Measurements from ENCODE around the gene ANKS1B.
"Not testable (repeated sequence)": the region's sequence is repeated elsewhere in the genome, so short reads cannot be mapped to it uniquely, and the experiment has no call there.

ANKS1B gene

DNA sequence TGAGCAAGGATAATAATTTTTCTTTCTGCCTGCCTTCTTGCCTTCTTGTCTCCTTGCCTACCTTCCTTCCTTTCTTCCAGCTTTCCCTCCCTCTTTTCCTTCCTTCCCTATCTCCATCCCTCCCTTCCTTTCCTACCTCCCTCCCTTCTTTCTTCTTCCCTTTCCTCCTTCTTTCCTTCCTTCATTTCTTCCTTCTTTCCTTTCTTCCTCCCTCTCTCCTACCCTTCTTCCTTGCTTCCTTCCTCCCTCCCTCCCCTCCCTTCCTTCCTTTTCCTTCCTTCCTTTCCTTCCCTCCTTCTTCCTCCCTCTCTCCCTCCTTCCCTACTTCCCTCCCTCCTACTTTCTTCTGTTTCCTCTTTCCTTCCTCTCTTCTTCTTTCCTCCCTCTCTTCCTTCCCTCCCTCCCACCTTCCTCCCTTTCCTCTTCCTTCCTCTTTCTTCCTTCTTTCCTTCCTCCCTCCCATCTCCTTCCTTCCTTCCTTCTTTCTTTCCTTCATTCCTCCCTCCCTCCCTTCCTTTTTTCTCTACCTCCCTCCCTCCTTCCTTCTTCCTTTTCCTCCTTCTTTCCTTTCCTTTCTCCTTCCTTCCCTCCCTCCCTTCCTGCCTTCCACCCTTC lies 1009.9 kb downstream of the ANKS1B start:
- DNase-seq: no peak

DNA sequence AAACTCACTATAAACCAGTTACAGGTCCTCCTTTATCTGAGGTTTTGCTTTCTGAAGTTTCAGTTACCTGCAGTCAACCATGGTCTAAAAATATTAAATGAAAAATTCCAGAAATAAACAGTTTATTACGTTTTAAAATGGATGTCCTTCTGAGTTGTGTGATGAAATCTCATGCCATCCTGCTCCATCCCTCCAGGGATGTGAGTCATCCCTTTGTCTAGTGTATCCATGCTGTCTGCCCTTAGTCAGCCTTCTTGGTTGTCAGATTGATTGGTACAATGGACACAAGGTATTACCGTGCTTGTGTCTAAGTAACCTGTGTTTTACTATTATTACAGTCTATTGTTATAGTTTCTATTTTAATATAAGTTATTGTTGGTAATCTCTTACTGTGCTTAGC lies 1011.3 kb downstream of the ANKS1B start:
- no peak for DNase-seq

DNA sequence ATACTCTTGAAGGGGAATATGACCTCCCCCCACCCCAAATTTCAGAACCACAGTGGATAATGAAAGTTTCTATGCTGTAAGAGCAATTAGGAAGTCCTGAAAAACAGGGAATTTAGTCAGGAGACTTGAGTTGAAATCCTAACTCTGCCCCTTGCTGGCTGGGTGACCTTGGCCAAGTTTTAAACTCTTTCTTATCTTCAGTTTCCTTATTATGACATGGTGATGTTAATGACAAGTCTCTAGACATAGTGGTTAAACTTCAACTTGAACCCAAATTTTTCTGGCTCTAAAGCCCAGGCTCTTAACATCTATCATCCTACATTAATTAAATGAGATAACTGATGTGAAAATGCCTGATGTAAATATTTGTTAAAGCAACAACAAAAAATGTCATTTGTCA lies 1013.8 kb downstream of the ANKS1B start:
- no peak for DNase-seq

DNA sequence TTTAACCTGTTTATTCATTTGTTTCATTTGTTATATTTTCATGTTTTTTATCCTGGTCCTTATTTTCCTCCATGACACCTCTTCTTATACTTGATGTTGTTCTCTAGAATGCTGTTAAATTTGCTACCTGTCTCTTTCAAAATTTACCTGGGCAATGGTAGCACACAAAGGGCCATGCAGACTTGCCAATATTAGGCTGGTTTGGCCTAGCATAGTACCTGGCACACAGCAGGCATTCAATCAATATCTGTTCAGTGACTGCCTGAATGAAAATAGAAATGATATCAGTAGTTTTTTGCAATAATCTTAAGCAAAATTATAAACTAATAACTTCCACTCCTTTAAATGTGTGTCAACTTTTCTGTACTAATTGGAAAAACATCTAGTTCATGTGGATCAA lies 1014.5 kb downstream of the ANKS1B start:
- no peak for DNase-seq

DNA sequence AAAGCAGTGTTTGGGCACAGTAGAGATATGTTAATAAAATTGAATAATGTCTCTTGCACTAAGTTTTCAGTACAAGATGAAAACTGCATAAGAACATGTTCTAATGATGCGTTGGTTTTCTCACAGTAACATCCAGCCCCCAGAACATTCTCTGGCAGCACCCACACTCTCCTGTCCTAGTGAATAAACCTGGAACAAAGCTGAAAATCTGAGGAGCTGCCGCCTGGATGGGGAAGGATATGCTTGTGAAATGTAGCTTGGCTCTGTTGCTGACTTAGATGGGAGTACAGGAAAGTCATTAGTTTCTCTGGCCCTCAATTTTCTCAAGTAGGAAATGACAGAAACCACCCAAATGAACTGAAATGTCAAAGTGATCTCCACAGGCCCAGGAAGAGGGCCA lies 1015.8 kb downstream of the ANKS1B start:
- no peak for DNase-seq

DNA sequence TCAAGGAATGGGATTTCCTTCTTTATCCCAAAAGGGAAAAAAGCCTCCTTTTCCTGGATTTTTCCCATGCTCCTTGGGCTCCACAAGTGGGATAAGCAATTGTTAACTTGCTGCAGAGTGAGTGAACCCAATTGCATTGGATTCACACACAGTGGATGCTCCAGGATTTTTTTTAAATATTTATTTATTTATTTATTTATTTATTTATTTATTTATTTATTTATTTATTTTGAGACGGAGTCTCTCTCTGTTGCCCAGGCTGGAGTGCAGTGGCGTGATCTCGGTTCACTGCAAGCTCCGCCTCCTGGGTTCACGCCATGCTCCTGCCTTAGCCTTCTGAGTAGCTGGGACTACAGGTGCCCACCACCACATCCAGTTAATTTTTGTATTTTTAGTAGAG lies 1027.6 kb downstream of the ANKS1B start:
- not testable (repeated sequence) for DNase-seq

DNA sequence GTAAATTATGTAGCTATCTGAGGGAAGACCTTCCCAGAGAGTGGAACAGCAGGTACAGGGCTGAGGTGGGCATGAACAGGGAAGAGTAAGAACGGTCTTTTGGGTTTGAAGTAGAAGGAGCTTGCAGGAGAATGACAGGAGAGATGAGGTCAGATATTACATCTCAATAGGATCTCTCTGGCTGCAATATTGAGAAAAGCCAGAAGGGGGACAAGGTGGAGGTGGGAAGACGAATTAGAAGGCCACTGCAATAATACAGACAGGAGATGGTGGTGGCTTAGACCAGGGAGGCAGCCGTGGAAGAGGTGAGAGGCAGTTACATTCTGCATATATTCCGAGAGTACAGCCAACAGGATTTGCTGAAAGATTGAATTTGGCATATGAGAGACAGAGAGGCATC lies 1029.5 kb downstream of the ANKS1B start:
- no peak for DNase-seq

DNA sequence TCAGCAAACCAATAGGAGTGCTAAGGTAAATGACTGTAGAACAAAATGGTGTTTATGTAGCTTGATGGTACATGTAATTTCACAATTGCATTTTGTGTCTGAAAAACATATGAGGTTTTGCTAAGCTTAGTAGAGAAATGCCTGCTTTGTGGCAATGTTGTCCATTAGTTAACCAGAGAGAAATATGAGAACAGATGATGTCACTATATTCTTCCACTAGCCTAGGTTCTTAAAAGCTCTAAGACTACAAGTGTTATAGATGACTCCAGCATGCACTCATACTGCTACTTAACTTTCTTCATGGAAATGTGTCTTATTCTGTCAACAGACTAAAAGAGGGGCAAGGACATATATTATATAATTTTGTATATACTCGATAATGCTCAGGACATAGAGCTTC lies 1030.2 kb downstream of the ANKS1B start:
- DNase-seq: no peak

DNA sequence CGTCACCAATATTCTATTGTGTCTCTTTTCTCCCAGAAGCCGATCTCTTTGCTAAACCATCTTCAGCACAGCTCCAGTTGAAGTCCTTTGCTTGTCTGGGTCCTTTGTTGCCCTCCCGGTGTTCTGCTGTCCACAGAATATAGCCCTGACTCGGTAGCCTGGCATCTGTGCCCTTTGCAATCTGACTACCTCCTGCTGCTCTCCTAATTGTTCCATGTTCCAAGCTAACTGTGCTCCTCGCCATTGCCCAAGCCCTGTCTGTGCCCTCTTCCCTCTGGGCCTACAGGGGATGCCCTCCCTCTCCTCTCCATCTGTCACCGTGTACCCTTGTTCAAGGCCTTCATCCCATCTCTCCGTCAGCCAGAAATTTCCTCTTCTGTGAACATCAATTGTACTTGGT lies 1033.3 kb downstream of the ANKS1B start:
- no peak for DNase-seq

DNA sequence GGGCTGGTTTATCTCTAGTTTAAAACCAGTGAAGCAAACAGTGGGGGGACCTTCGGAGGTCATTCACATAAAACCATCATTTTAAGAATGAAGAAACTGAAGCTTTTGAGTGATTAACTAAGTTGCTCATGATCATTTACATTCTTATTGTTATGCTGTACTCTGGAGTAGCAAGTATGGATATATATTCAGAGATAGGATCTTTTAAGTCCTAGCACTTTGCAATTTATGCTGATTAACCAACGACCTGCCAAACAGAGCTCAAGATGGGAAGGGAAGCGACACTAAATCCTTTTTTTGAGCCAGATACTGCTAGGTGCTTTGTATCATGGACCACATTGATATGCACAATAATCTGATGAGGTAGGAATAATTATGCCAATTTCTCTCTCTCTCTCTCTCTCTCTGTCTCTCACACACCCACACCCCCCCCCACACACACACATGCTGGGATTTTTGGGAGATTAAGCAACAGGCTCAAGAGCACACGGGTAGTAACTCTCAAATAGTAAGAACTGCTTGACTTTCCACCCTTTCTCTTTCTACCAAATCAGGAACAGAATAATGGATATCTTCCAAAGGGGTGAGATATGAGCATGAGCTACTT lies 1036.3 kb downstream of the ANKS1B start:
- DNase-seq: no peak

DNA sequence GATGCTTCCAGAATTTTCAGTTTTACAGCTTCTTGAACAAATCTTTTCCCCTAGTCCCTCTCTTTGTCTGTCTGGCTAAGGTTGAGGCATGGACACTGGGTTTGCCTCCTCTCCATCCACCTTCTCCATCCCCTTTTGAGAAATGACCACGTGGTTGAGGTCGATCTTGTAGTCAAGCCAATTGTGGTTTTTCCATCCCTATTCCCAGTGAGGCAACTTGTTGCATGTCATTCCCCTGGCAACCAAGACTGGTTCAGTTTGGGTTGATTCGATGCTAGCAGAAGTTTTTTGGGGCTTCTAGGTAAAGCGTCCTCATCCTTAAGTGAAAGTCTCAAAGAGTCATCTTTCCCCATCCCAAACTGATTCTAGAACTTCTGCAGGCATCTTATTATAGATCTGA lies 1038.9 kb downstream of the ANKS1B start:
- DNase-seq: no peak

DNA sequence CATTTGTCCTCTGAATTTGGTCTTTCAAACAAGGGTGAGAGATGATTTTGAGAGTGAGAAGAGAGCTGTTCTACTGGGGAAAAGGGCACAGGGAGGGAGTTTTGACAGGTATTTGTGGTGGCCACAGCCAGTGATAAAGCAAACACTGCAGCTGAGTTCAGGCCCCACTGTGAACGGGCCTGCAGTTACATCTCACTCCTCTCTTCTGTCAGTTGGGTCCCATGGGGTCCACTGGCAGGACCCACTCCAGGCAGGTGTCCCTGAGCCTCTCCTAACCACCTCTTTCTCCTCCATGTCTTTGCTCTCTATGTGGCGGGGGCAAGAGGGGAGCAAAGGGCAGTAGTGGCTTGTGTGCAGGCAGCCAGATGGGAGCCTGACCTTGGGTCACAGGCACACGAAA lies 1044.8 kb downstream of the ANKS1B start:
- no peak for DNase-seq

DNA sequence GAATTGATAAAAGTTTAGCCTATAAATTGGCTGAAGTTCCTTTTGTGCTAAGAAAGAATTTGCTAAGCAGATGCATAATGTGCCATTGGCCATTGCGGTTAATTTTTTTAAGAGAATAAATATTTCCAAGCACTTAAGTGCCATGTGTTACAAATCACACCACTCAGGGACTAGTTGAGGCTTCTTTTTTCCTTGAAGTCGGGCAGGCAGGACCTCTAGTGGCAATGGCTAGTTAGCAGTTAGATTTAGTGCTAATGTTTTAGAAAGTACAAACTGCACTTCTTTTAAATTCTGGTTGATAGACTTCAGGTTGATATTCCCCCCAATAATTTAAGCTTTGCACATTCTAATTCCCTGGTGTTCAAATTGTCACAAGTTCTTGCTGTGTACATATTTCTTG lies 1045.4 kb downstream of the ANKS1B start:
- no peak for DNase-seq

DNA sequence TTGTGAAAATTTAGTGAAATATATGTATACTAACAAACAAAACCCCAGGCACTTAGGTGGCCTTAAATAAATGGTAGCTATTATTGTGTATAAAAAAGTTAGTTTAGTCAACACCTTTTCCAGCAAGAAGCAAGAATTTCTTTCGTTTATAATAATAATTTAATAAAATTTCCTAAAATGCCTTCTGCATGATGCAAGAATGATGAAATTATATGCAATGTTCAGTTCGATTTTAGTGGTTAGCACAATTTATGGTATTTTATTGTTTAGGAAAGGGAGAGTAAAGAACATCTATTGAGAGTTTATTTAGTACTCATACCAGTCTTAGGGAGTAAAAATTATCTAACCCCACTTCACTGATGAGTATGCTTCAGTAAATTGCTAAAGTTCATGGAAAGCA lies 1048.9 kb downstream of the ANKS1B start:
- no peak for DNase-seq

DNA sequence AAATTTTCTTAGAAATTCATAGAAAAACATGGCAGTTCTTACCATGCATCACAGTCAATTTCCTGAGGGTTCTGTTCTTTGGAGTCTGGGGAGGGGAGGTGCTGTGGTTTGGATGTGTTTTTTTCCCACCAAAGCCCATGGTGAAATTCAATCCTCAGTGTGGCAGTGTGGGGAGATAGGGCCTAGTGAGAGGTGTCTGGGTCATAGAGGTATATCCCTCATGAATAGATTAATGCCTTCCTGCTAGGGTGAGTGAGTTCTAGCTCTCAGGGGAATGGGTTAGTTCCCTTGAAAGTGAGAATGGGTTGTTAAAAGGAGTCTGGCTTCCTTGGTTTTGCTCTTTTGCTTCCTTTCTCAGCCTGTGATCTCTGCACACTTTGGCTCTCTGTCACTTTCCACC lies 1061.9 kb downstream of the ANKS1B start:
- no peak for DNase-seq

DNA sequence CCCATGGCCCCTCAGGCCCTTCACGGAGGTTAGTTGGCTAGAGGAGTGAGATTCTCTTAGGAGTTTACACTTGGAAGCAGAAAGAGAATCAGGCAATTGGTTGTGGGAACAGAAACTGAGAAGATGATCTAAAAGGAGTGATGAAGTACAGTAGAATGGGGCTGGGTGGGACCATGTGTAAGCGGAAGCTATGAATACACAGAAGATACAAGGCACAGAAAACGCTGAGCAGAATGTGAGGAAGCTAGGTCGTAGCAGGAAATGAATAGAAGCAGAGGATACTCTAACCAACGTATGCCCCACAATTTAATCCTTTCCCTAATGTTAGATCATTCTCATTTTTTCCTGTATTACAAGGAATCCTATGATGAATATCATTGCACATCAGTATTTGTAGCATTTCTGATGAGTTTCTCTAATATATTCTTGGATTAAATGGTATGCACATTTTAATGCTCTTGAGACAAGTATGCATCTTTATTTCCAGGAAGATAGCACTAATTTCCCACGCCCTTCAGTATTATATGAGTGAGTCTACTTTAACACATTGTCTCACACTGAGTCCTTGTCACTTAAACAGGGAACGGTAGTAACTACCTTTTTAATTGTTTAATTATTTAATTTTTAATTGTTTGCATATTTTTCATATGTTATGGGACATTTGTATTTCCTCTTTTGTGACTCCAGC lies 1066.4 kb downstream of the ANKS1B start:
- DNase-seq: no peak

DNA sequence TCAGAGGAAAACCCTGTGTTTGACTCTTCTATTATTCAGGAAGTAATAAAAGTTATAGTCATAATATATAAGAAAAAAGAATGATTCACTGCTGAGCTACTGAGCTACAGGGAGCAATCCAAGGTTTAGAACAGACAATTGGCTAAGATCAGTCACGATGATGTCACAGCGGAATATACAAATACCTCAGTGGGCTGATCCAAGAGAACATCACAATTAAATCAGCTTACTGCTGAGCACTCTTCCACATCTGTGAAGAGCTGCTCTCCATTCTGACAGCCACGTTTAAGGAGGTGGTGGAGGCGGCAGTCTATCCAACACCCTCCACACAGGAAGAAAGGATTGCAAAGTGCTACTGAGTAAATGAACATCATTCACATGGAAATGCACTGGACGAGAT lies 1068.6 kb downstream of the ANKS1B start:
- no peak for DNase-seq

DNA sequence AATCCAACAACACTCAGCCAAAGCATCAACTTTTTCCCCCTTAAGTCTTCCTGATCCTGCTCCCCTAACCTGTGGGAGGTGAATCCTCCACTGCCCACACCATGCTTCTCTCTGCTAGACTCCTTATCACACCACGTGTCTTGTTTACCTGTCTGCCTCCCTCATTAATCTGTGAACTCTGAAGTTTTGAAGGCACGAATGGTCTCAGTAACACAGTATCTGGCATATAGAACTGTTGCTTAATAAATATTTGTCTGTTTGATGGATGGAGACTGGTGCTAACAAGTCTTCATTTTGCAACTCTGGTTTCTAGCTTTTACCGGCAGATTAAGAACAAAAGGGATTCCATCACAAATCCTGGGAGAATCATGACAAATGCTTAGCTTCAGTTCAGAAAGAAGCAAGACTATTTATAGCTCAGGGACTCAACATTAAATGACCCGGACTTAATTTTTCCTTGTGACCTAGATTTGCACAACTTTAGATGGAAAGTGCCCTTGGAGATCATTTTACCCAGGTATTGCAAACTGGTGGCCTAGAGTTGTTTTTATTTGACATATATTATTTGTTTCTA lies 1072.2 kb downstream of the ANKS1B start:
- DNase-seq: no peak

DNA sequence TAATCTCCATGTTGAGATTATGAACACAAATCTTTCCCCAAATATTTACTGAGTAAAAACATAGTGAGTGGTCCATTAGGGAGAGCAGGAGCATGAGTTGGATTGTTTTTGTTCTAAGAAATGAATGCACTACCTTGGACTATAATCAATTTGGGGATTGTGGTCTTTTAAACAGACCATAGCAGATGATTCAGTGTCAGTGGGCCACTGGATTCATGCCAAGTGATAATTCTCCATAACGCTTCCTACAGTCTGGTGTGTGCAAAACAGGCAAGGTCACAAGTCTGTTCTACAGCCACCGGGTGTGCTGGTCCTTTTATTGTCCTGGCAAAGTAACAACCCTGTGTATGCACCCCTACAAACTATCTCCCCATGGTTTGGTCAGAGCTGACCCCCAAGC lies 1073.3 kb downstream of the ANKS1B start:
- no peak for DNase-seq

DNA sequence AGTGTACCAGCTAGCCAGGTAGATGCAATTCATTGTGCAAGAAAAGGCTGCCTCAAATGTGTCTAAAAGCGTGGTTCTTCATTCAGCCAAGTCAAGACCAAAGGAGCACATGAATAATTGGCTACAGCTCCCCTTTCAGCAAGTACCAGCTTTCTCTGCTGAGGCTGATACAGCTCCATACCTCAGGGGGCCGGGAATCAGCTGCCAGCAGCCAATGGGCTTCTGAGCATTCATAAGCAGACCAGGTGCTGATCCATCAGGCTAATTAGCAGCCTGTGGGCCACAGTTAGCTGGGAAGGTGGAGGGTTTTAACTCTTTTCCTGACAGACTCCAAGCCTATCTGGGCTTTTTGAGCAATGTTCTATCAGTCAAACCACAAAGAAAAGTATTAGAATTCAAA lies 1075.0 kb downstream of the ANKS1B start:
- no peak for DNase-seq

DNA sequence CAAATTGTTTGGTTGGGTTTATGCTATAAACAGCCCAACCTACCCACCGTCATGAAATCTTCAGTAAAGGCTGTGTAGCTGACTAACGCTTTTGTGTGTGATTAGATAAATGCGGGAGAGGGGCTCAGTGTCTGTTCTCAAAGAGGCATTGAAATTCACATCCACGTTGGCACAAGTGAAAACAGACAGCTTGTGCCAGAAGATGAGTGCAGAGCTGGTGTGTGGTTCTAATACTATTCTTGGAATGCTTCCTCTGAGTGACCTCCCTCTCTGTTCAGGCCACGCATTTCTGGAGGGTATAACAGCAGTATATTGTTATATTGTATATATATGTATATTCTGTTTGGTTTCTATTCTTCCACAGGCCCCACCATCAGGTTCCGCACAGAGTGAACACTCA lies 1075.9 kb downstream of the ANKS1B start:
- no peak for DNase-seq

DNA sequence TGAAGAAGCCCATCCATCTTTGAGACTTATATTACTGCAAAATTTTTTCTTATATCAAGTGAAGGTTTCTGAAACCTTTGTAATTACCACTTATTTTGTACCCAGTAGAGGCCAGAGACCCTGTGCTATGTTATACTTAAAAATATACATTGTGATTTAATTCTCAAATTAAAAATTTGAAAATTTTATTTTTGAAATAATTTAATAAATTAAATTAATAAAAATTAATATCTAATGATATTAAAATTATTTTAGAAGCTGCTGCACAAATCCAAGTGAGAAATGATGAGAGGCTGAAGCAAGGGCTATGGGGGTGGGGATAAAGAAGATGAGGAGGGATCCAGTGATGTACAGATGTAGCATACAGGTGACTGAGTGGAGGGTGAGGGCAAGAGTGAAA lies 1080.9 kb downstream of the ANKS1B start:
- no peak for DNase-seq

DNA sequence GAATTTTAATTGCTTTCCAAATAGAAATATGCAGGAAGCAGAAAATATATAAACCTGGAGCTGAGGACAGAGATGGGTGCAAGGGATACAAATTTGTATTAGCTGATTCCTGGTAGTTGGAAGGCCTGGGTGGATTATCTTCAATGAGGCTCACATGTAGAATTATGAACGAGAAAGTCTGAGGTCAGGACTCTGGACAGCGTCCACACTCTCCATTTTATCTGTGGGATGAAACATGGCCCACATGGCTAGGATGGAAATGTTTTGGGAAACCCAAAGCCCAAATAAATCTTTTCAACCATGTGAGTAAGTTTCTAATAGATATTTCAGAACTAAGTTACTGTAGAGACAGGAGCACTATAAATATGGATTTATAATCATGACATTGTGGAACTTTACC lies 1083.5 kb downstream of the ANKS1B start:
- DNase-seq: no peak

DNA sequence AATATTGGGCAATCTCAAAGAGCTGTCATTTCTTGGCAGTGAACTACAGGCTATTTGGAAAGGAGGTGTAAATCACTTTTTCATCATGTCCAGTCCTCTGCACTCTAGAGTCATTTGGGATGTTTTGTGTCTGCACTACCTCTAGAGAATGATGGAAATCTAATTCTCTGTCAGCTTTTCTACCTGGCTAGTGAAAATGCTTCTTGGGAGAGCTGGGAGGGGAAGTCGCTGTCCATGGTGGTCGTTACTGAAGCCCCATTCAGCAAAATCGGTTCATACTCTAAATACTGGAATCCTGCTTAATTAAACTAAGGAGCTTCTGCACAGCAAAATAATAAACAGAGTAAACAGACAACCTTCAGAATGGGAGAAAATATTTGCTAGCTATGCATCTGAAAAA lies 1087.8 kb downstream of the ANKS1B start:
- DNase-seq: no peak

Measured in right hindlimb (tissue), 1 donor.